Ectodermal cell (in vitro differentiated cells): ENCODE measurements around the gene CLPTM1L.
"Not testable (repeated sequence)": the region's sequence is repeated elsewhere in the genome, so short reads cannot be mapped to it uniquely, and the experiment has no call there.

Source experiments
- H3K27ac ChIP-seq: 2 replicates; pipeline ENCODE4 v1.7.0; 2013; ENCODE audit warnings: mild to moderate bottlenecking, low read depth, low read length; ENCODE audit not compliant: insufficient read depth, poor library complexity, severe bottlenecking
- H3K27me3 ChIP-seq: 2 replicates; pipeline ENCODE4 v1.7.0; 2013; ENCODE audit warnings: mild to moderate bottlenecking, low read length; ENCODE audit not compliant: insufficient read depth, control insufficient read depth, poor library complexity, severe bottlenecking
- H3K36me3 ChIP-seq: one replicate; pipeline ENCODE4 v1.7.0; 2013; ENCODE audit warnings: low read length; ENCODE audit not compliant: control insufficient read depth, insufficient read depth
- H3K4me1 ChIP-seq: one replicate; pipeline ENCODE4 v1.7.0; 2013; ENCODE audit warnings: low read length; ENCODE audit not compliant: control insufficient read depth, insufficient read depth
- H3K4me3 ChIP-seq: 2 replicates; pipeline ENCODE4 v1.7.0; 2013; ENCODE audit warnings: low read depth, low read length, control low read depth; ENCODE audit not compliant: insufficient read depth
- H3K9me3 ChIP-seq: 2 replicates; pipeline ENCODE4 v1.7.0; 2013; ENCODE audit warnings: mild to moderate bottlenecking, low read length, moderate library complexity; ENCODE audit not compliant: control insufficient read depth
- WGBS, 2 experiments: methylation state at CpG; one replicate each; pipeline ENCODE4 v1.1.7; 2013; ENCODE audit warnings: missing lambda C conversion rate in 2 of 2; 5-methylcytosine and 5-hydroxymethylcytosine counted together

Gene CLPTM1L

GRCh38 chr5:1291611-1292080 is 53.3 kb downstream of the CLPTM1L start:
- H3K4me3 ChIP-seq, result no peak overlapping the region
- H3K9me3 ChIP-seq, result no peaks in the 10 kb centered on the region
- no peak overlapping the region for H3K27ac ChIP-seq
- no peaks in the 10 kb centered on the region for H3K36me3 ChIP-seq
- H3K27me3 ChIP-seq, result peaks cover 31% of the 10 kb centered on the region
- 93 to 95% methylated on average over 24 of the region's 24 CpGs for WGBS, 2 experiments
- no peaks in the 10 kb centered on the region for H3K4me1 ChIP-seq

- H3K27me3 ChIP-seq, result peaks cover 24% of the 10 kb centered on the region
- H3K9me3 ChIP-seq, H3K4me1 ChIP-seq, H3K4me3 ChIP-seq, H3K27ac ChIP-seq, H3K36me3 ChIP-seq: not testable (repeated sequence)
- 90 to 91% methylated on average over 23 to 24 of the region's 24 CpGs for WGBS, 2 experiments
Measured at GRCh38 chr5:1290956-1291355, 53.9 kb downstream of the CLPTM1L start.

GRCh38 chr5:1289559-1289958 is 55.3 kb downstream of the CLPTM1L start:
- not testable (repeated sequence) for H3K4me3 ChIP-seq, H3K9me3 ChIP-seq, H3K4me1 ChIP-seq, H3K27ac ChIP-seq, H3K27me3 ChIP-seq, H3K36me3 ChIP-seq
- WGBS, 2 experiments, result 95 to 96% methylated on average over 21 to 26 of the region's 32 CpGs

GRCh38 chr5:1288439-1289335 is 56.2 kb downstream of the CLPTM1L start:
- H3K27ac ChIP-seq, result no peak overlapping the region
- H3K36me3 ChIP-seq, result no peaks in the 10 kb centered on the region
- 93 to 95% methylated on average over 37 of the region's 37 CpGs for WGBS, 2 experiments
- H3K4me3 ChIP-seq, result no peak overlapping the region
- H3K9me3 ChIP-seq, result no peaks in the 10 kb centered on the region
- peaks cover 1% of the 10 kb centered on the region for H3K27me3 ChIP-seq
- H3K4me1 ChIP-seq, result no peaks in the 10 kb centered on the region

- H3K9me3 ChIP-seq, result no peaks in the 10 kb centered on the region
- H3K27me3 ChIP-seq, result no peaks in the 10 kb centered on the region
- WGBS, 2 experiments, result 95 to 96% methylated on average over 25 of the region's 25 CpGs
- no peak overlapping the region for H3K27ac ChIP-seq
- H3K4me3 ChIP-seq, result no peak overlapping the region
- no peaks in the 10 kb centered on the region for H3K36me3 ChIP-seq
- H3K4me1 ChIP-seq, result no peaks in the 10 kb centered on the region
Measured at GRCh38 chr5:1285883-1286291, 59.0 kb downstream of the CLPTM1L start.

- Histone ChIP-seq H3K4me3 (no peak overlapping the region), H3K27ac (no peak overlapping the region), H3K4me1 (no peaks in the 10 kb centered on the region), H3K36me3 (no peaks in the 10 kb centered on the region), H3K27me3 (no peaks in the 10 kb centered on the region), H3K9me3 (no peaks in the 10 kb centered on the region)
- 95 to 96% methylated on average over 10 of the region's 12 CpGs for WGBS, 2 experiments
Measured at GRCh38 chr5:1285141-1285540, 59.8 kb downstream of the CLPTM1L start.

GRCh38 chr5:1284336-1284970 is 60.4 kb downstream of the CLPTM1L start:
- not testable (repeated sequence) for H3K4me3 ChIP-seq, H3K27me3 ChIP-seq, H3K4me1 ChIP-seq, H3K27ac ChIP-seq, H3K9me3 ChIP-seq, H3K36me3 ChIP-seq
- WGBS, 2 experiments, result 90 to 92% methylated on average over 27 of the region's 27 CpGs

- not testable (repeated sequence) for H3K36me3 ChIP-seq, H3K27me3 ChIP-seq, H3K27ac ChIP-seq, H3K4me3 ChIP-seq, H3K9me3 ChIP-seq, H3K4me1 ChIP-seq
- 90 to 91% methylated on average over 16 of the region's 16 CpGs for WGBS, 2 experiments
Measured at GRCh38 chr5:1283729-1284041, 61.2 kb downstream of the CLPTM1L start.

GRCh38 chr5:1282993-1283728 is 61.7 kb downstream of the CLPTM1L start:
- not testable (repeated sequence) for H3K27me3 ChIP-seq, H3K4me3 ChIP-seq, H3K36me3 ChIP-seq, H3K9me3 ChIP-seq, H3K4me1 ChIP-seq, H3K27ac ChIP-seq
- WGBS, 2 experiments, result 95% methylated on average over 40 of the region's 40 CpGs
